IPS DF 4.7 (cell line): ENCODE data around the gene TSFM.

ENCODE experiments used
- DNase-seq: peaks from one replicate; pipeline ENCODE4 v3.0.0-alpha.2; 2013; ENCODE audit warnings: low spot score; ENCODE audit errors: extremely low read depth

Gene TSFM

DNA sequence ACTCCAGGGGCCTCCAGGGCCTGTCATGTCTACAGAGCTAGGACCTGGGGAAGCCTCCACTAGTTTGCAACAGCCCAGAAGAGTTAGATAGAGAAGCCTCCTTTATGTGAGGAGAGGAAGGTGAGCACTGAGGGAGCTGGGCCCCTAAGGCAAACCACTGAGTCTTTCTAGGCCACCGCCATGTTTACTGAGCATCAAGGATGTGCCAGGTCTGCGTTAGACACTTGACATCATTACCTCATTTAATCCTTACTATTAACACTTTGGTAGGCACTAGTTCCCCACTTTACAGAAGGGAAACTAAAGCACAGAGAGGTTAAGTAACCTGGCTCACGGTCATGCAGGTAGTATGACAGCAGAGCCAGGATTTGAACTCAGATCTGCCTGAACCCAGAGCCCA is 51.1 kb downstream of the TSFM start:
- no peak for DNase-seq

DNA sequence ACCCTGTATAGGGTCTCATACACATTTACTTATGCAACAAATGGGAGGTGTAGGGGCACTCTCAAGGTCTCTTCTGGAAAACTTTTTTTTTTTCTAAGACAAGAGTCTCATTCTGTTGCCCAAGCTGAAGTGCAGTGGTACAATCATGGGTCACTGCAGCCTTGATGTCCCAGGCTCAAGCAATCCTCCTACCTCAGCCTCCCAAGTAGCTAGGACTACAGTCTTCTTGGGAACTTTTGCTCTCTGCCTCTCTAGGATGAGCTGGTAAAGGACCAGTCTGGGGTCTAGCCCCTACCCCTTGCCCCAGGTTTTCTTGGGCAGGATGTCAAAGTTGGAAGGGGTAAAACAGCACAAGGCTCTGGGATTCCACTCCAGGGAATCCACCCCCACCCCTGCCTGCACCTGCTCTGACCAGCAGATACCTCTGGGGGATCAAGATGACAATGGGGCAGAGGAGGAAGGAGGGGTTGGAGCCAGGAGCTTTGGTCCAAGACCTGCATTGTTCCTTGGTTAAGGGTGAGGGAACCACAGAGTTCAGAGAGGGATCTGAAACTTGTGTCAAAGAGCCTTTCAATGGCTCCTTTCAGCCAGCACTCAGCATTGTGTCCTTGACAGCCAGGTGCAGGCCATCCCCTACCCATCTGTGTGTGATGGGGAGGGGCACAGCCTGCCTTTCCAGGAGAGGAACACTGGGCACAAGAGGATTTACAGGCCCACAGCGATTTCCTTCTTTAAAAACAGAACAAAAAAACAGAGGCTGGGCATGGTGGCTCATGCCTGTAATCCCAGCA is 51.7 kb downstream of the TSFM start:
- no peak for DNase-seq

DNA sequence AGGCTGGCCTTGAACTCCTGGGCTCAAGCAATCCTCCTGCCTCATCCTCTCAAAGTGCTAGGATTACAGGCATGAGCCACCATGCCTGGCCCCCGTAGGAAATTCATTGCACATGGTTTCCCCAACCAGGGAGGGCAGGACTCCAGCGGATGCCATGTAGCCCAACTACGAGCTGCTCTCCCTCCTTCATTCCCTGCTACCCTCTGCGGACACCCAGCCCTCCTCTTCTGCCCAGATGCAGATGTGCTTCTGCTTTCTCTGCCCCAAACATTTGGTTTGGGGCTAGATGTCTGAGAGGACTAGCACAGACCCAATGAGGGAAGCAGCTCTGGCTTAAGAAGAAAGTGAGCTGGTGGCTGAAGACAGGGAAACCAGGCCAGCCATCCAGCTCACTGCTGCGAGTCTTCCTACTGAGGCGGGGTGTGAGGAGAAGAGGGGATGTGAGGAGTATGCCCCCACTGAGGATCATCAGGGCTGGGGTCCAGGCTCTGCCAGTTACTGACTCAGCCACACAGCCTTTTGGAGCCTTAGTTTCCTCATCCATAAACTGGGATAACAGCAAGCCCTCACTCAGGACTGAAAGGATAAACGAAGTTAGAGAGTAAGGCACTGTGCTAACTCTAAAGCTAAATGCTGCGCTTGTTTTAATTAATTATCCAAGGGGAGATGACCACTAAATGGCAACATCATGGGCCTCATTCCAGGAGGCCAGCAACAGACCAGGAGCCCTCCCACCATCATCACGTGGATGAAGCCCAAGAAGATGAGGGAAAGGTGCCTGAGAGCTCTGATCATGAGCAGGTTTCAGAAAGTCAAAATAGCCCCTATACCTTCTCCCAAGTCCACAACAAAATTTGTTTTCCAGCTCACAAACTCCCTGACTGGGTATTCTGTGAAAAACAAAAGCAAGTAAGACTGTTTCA is 53.0 kb downstream of the TSFM start:
- DNase-seq, result no peak

DNA sequence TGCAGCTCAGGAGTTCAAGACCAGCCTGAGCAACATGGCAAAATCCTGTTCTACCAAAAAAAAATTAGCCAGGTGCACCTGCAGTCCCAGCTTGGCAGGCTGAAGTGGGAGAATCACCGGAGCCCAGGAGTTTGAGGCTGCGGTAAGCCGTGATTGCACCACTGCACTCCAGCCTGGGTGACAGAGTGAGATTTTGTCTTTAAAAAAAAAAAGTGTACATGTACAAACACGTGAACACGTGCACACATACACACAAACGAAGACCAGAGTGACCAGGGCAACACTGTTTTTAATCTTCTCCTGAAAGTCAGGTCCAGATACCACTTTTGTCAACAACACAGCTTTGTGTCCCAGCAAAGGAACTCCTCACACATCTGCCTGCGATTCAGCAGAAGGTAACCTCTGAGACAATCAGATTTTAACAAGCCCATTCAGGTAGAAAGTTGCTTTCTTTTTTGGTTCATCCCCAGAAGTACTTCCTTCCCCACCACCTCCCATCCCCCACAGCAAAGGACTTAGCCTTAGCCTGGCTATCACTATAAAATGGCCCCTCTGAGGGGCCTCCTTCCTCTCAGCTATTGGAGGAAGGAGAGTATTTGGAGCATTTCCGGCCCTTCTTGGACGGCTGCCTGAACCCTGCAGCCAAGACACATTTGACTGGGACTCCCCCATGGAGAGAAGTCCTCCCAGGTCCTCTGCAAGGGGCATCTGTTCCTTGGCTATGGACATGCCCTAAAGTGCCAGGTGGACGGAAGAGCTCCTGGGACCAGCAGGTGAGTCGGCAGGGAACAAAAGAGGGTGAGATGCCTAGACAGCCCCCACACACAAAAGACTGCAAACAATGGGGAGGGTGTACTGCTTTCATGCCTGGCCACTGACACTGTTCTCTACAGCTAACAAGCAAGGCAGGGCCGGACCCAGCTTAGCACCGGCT is 54.1 kb downstream of the TSFM start:
- DNase-seq, result no peak

DNA sequence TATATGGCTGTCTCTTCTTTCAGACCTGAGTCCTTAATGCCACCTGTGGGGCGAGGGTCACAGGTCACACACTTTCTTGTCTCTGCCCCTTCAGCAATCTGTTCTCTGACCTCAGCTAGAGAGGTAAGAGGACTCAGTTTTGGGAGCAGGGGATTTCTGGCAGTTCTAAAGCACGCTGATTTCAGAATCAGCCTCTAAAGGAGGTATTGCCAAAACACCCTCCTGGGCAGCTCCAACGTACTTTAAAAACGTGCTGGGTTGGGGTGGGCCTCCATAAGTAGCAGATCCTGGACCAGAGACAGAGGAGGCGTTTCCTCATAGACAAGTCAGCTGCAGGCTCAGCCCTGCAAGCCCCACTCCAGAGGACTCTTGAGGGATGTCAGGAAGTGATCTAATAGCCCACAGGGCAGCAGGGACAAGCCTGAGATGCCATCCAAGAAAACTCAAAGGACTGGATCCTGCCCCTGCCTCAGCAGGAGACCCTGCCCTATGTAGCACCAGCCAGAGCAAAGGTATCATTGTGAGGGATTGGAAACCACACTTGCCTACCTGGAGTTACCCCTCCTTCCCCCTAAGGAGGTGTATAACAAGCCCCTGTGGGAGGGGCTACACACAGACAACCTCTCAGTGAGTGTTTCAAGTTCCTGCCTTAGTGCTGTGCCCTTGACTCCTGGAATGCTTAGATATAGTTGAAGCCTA is 55.4 kb downstream of the TSFM start:
- DNase-seq, result no peak

DNA sequence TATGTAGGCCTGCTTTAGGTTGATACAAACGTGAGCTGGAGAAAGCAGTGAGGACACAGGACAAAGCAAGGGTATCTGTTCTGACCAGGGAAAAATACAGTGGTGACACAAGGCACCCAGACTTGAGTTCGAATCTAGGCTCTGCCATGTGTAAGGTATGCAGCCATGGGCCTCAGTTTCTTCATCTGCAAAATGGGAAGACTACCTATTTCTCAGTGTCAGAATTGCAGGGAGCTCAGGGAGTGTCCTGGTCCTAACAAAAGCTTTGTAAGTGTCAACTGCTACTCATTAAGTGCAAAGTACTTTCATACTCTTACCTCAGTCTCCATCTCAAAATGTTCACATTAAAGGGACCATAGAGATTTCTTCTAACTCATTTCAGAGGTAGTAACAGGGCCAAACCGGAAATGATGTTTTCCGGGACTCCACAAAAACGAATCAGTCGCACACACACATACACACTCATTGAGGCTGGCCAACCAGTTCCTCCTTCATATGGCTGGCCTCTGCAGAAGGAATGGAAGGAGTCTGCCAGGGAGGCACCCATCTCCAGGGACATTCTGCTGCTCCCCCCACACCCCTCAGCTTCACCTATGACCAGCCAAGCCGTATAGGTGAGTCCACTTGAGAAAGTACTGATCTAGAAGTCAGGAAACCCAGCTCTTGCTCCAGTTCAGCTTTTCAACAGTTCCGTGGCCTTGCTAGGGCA is 56.2 kb downstream of the TSFM start:
- no peak for DNase-seq

DNA sequence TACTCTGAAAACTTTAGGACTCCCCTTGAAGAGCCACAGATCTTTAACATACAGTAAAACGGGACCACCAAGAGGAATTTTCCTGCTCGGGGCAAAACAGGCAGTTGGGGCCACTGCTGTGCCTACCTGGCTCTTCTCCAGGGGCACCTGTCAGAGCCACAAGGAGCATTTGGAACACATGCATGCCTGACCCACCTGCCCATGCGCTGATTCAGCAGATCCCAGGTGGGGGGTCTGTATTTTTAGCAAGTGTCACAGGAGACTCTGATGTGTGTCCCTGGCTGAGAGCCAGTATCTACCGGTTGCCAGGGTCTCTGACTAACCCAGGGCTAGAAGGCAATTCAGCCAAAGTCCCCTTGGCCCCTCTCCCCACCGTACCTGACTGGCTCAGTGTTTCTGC is 57.4 kb downstream of the TSFM start:
- DNase-seq, result no peak

DNA sequence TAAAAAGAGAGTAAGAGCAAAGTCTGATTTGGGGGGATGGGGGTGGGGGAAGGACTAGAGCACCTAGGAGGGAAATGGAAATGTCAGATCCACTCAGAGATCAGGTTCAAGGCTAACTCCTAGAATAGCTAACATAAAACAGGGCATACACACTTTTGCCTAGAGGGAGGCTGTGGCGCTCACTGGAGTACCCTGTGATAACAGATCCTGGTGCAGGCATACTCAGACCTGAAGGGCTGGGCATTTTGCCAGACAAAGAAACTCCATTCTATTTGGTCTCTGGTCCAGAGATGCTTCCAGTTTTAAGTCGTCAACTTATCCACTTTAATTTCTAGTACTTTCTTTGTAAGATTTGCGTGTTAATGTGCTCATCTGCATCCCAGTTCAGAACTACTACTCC is 58.1 kb downstream of the TSFM start:
- no peak for DNase-seq

DNA sequence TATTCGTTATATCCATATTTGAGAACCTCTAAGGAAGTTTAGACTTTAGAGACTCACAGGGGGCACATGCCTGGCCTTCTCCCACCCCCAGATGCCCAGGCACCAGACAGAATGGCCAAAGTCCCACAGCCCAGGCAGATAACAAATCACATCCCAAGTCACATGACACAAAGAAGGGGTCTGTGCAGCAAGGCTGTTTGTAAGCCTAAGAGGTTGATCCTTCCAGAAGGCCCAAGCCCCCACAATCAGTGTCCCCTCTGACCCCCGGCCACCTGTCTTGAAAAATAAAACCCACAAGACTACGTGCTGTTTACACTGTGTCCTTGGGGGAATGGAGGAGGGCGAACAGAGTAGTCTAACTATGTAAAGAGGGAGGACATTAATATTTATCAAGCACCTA is 58.9 kb downstream of the TSFM start:
- DNase-seq, result no peak

DNA sequence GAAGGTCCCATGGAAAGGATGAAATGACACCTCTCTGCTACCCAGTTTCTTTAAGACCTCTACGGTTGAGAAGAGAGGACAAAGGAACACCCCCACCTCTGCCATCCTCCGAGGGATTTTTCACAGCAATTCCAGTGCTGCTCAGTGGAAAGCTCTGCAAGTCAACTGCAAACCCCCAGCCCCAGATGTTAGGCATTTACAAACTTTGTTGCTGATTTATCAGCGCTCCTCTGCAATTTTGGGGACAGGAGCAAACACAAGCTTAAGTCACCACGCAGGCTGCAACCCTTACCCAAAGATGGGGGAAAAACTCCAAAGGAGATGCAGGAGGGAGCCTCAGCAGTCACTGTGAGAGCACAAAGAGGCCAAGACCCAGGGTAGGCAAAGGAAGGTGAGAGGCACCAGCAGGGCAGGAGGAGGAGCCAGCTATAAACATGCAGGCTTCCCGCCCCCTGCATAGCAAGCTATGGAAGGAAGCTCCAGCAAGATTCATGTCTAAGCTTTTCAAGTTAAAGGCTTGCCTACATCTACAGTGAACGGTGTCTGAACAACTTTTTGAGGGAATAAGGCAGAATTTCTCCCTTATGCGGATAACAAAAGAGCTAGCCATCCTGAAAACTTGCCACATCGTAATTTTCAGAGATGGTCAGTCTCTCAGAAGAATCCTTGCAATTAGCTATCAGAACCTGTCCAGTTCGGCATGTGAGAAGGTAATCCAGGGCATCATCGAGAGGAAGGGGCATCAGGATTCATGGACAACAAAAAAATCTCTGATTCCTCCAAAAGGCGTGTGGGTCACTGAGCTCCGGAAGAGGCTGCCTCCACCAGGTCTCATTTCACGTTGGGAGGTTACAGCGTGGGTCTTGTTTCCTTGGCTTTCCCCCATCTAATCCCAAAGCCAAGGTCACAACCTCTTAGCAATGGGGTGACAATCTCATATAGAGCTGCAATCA is 60.0 kb downstream of the TSFM start:
- DNase-seq, result no peak

DNA sequence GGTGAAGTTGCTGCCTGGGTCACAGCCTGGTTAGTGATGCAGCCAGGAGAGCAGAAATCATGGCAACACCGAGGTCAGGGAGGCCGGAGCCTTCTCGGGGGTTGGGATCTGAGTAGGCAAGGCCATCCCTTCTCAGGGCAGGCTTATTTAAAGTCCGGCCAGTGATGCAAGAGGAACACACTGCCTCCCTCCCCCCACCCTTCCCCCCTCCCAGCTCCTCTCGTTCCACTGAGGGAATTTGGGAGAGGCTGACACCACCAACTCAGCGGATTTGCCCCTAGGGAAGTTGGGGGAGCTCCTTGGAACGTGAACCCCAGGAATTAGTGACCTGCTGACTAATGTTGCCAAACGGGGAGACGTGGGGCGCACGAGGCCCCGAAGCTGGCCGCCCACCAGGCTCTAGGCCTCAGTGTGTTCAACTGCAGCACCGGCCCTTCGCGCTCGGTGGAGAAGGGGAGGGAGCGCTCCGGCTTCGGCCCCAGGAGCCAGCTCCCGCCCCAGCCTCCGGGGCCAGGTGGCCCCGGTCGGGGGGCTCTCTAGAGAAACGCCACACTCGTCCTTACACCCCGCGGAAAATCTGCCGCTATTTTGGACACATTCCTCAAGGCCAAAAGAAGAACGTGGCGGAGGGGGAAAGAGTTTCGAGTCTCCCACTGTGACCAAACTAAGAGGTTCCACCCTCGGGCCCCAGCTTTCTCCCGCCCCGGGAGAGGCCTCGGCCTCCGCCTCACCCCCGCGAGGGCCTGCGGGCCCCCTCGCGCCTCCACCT is 62.3 kb downstream of the TSFM start:
- DNase-seq, result no peak

DNA sequence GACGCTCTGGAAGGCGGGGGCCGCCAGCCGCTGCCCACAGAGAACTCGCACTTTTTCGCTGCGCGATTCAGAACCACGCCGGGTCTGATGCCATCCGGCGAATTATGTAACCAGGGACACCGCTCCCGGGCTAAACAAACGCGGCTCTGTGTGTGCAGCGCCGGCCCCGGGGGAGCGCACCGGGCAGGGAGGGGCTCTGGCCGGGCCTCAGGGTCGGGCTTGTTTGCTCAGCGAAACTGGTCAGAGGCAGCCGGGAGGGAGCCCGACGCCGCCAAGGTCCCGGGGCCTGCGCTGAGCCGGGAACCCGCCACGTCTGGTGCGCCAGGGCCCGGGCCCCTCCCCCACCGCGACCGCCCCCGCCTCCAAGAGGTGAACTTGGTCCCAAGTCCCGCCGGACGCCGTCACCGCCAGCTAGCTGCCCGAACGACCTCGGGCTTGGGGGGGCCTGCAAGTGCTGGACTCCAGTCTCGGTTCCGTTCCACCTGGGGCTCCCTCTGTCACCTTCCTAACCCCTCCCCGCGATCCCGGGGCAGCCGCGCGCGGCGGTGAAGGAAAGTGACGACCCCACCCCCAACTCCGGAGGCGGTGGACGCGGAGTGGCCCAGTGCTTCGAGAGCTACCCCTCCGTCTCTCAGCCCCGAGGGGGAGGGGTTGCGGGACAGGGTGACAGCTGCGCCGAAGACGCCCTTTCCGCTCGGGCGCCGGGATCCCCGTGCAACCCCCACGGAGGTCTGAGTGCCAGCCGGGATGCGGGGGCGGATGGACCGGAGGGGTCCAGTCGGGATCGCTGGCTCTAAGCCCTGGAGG is 63.1 kb downstream of the TSFM start:
- DNase-seq, result no peak

DNA sequence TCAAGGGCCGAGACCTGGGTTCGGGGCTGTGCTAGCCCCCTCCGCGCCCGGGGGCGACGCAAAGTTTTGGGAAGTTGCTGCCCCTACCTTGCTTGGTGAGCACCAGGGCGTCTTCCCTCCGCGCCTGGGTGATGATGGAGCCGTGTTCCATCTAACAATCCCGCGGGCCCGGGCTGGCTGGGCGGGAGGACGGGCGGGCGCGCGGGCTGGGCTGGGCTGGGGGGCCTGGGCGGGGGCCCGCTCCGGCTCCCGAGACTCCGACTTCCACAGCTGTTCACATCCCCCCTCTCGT is 63.6 kb downstream of the TSFM start:
- no peak for DNase-seq

DNA sequence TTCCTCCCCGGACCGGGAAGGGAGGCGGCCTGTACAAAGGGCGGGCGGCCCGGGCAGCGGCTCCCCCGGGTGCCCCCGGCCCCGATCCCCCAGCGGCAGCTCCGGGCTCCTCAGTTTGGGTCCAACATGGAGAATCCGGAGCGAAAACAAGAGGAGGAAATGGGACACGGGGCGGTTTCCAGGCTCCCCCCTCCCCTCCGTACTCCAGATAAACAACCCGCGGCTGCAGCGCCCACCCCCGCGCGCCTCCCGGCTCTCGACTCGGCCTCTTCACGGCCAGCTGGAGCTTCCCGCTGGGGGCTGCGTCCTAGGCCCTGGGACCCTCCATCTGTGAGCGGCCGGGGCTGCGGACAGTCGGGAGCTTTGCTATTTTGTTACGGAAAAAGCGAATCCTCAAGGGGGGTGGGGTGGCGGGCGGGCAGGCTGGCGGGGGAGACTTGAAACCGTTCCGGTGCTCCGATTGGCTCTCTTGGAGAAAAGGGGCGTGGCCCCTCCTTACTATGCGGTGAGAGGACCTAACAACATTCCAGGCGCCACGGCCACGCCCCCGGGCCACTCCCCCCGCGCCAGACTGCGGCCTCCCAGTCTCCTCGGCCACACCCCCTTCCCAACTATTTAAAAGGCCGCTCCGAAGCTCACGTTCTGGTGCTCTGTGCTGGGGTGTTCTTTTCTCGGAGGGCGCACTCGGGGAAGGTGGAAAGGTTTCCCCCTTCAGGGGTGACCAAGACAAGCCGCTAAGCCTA is 64.2 kb downstream of the TSFM start, which contains the start of gene CTDSP2:
TSS of gene CTDSP2 (minus strand) at position 153 of the 743 bp plus-strand sequence. CDS start 294 bp downstream, outside the sequence.
- peak; percentile 91 for DNase-seq
